Endothelial cell of umbilical vein (primary cell): ENCODE results near the gene RPL3.

Experiments used
- EZH2 ChIP-seq: IDR thresholded peaks from 2 replicates; pipeline ENCODE4 v1.6.1; 2012; ENCODE audit warnings: borderline replicate concordance, low read depth, mild to moderate bottlenecking, moderate library complexity, low read length, inconsistent platforms; ENCODE audit not compliant: severe bottlenecking
- FOS ChIP-seq: IDR thresholded peaks from 2 replicates; pipeline ENCODE4 v1.6.1; 2011; ENCODE audit warnings: mild to moderate bottlenecking, low read length, moderate library complexity, borderline replicate concordance; ENCODE audit not compliant: insufficient read depth
- GATA2 ChIP-seq: IDR thresholded peaks from 2 replicates; pipeline ENCODE4 v1.7.0; 2011; ENCODE audit warnings: low read depth, mild to moderate bottlenecking, moderate library complexity, mixed read lengths, low read length; ENCODE audit not compliant: insufficient read length, insufficient read depth
- JUN ChIP-seq: IDR thresholded peaks from 2 replicates; pipeline ENCODE4 v1.6.1; 2011; ENCODE audit warnings: borderline replicate concordance, low read depth; ENCODE audit not compliant: insufficient read length, insufficient read depth
- MYC ChIP-seq: IDR thresholded peaks from one replicate; pipeline ENCODE4 v1.6.1; 2011; ENCODE audit warnings: mild to moderate bottlenecking, low read depth, low read length
- POLR2A ChIP-seq: IDR thresholded peaks from 2 replicates; pipeline ENCODE4 v1.6.1; 2012; ENCODE audit warnings: low read depth, mild to moderate bottlenecking, control low read depth, low read length
- POLR2AphosphoS5 ChIP-seq: IDR thresholded peaks from 2 replicates; pipeline ENCODE4 v1.6.1; 2012; ENCODE audit warnings: low read depth, mild to moderate bottlenecking, control low read depth, low read length, moderate library complexity; ENCODE audit not compliant: insufficient read depth
- TF ChIP-seq, protein P1 (sequence below), 2 donors: IDR thresholded peaks; 1 replicate in 1 of 2; 2 replicates in 1 of 2; pipeline ENCODE4 v1.5.1; 2011; ENCODE audit warnings: low read length in 2 of 2, mild to moderate bottlenecking in 2 of 2, moderate library complexity in 2 of 2, control low read depth in 1 of 2, inconsistent platforms in 1 of 2, low read depth in 1 of 2; ENCODE audit not compliant: insufficient read depth in 1 of 2; ENCODE audit errors: extremely low read depth in 1 of 2
- TF ChIP-seq, protein P2 (sequence below): IDR thresholded peaks from 2 replicates; pipeline ENCODE4 v1.6.1; 2011; ENCODE audit not compliant: insufficient read depth, insufficient read length

- TF ChIP-seq, protein P1, sequence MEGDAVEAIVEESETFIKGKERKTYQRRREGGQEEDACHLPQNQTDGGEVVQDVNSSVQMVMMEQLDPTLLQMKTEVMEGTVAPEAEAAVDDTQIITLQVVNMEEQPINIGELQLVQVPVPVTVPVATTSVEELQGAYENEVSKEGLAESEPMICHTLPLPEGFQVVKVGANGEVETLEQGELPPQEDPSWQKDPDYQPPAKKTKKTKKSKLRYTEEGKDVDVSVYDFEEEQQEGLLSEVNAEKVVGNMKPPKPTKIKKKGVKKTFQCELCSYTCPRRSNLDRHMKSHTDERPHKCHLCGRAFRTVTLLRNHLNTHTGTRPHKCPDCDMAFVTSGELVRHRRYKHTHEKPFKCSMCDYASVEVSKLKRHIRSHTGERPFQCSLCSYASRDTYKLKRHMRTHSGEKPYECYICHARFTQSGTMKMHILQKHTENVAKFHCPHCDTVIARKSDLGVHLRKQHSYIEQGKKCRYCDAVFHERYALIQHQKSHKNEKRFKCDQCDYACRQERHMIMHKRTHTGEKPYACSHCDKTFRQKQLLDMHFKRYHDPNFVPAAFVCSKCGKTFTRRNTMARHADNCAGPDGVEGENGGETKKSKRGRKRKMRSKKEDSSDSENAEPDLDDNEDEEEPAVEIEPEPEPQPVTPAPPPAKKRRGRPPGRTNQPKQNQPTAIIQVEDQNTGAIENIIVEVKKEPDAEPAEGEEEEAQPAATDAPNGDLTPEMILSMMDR (IDR thresholded peaks at IDR 0.05; ENCODE audit: extremely low read depth in 1 of 2, insufficient read depth in 1 of 2, low read depth in 1 of 2, low read length in 2 of 2), result no peak
- no peak for TF ChIP-seq POLR2A
- no peak for TF ChIP-seq EZH2
- no peak for TF ChIP-seq POLR2AphosphoS5
- TF ChIP-seq FOS, result no peak
- no peak for TF ChIP-seq GATA2
- TF ChIP-seq, protein P2, sequence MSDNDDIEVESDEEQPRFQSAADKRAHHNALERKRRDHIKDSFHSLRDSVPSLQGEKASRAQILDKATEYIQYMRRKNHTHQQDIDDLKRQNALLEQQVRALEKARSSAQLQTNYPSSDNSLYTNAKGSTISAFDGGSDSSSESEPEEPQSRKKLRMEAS, result no peak
- TF ChIP-seq JUN, result no peak
- no peak for TF ChIP-seq MYC
Measured at GRCh38 chr22:39273950-39274887, 45.2 kb downstream of the RPL3 start.
